ENCODE measurements around the gene PTTG1IP2. TPM values are rescaled to one million over a fixed set of nuclear protein-coding genes. Genes with fewer than 3 reads are reported as not detected.

PTTG1IP2 gene
- total and polyA plus RNA-seq, 9 donors = not detected

DNA sequence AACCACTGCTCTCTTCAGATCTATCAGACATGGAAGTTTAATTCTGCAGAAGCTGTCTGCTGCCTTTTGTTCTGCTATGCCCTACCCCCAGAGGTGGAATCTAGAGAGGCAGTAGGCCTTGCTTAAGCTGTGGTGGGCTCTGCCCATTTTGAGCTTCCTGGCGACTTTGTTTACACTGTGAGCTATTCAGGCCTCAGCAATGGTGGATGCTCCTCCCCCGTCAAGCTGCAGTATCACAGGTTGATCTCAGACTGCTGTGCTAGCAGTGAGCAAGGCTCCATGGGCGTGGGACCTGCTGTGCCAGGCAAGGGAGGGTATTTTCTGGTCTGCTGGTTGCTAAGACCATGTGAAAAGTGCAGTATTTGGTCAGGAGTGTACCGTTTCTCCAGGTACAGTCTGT is 81.6 kb downstream of the PTTG1IP2 start:
- Histone ChIP-seq H3K27ac (ENCODE audit: low read length) (no peak overlapping the region), H3K9me3 (replicated peaks; ENCODE audit: control insufficient read depth, low read depth, low read length) (no peaks in the 10 kb centered on the region), H3K36me3 (ENCODE audit: control insufficient read depth, insufficient read depth, low read length) (no peaks in the 10 kb centered on the region), H3K4me3 (ENCODE audit: low read length) (no peak overlapping the region), H3K27me3 (ENCODE audit: control insufficient read depth, insufficient read depth, low read length) (no peaks in the 10 kb centered on the region), H3K4me1 (ENCODE audit: control insufficient read depth, insufficient read depth, low read length) (no peaks in the 10 kb centered on the region)
- whole genome bisulfite sequencing (ENCODE audit: insufficient coverage) = 55% methylated on average over 3 of the region's 4 CpGs
- DNase-seq = no peak

DNA sequence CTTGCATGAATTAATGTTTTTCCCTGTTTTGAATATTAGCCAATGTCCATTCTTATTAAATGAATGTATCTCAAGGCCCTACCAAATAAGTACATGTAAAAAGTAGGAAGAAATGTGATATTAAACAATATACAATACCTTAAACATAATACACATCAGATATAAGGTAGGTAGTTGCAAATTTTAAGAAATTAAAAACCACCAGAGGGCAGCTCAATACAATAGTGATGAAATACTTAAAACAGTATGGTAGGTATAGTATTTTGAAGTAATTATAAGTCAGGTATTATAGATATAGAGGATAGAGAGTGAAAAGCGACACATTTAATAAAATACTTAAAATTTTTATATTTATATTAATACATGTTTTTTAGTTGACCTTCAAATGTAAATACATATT is 83.1 kb downstream of the PTTG1IP2 start:
- peak; percentile 17 for DNase-seq
- Histone ChIP-seq H3K27me3 (ENCODE audit: control insufficient read depth, insufficient read depth, low read length) (no peaks in the 10 kb centered on the region), H3K4me1 (ENCODE audit: control insufficient read depth, insufficient read depth, low read length) (no peaks in the 10 kb centered on the region), H3K9me3 (replicated peaks; ENCODE audit: control insufficient read depth, low read depth, low read length) (no peaks in the 10 kb centered on the region), H3K4me3 (ENCODE audit: low read length) (no peak overlapping the region), H3K27ac (ENCODE audit: low read length) (no peak overlapping the region), H3K36me3 (ENCODE audit: control insufficient read depth, insufficient read depth, low read length) (no peaks in the 10 kb centered on the region)
- no CpG with 5 or more reads among the region's 1 CpG for WGBS (ENCODE audit: insufficient coverage)

DNA sequence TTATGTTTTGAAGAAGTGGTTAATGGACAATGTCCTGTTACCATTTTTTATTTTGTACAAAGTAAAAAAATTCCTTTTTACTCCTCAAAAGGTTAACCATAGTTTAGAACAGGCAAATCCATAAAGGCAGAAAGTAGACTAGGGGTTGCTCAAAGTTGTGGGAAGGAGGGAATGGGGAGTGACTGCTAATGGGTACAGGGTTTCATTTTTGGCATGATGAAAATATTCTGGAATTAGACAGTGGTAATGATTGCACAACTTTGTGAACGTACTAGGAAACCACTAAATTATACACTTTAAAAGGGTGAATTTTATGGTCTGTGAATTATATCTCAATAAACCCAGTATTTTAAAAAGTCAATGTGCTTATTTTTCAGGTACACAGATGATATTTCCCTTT is 91.3 kb downstream of the PTTG1IP2 start:
- H3K36me3 ChIP-seq (ENCODE audit: control insufficient read depth, insufficient read depth, low read length) = no peaks in the 10 kb centered on the region
- no peaks in the 10 kb centered on the region for H3K4me1 ChIP-seq (ENCODE audit: control insufficient read depth, insufficient read depth, low read length)
- no peak overlapping the region for H3K4me3 ChIP-seq (ENCODE audit: low read length)
- no CpG with 5 or more reads among the region's 1 CpG for WGBS (ENCODE audit: insufficient coverage)
- DNase-seq = no peak
- no peaks in the 10 kb centered on the region for H3K9me3 ChIP-seq (replicated peaks; ENCODE audit: control insufficient read depth, low read depth, low read length)
- no peak overlapping the region for H3K27ac ChIP-seq (ENCODE audit: low read length)
- H3K27me3 ChIP-seq (ENCODE audit: control insufficient read depth, insufficient read depth, low read length) = no peaks in the 10 kb centered on the region

Other genes with a start within 250 kb of the PTTG1IP2 start
- gene CFAP69, start 224.5 kb upstream of the PTTG1IP2 start, total RNA-seq = 3.6 TPM
- gene CFAP69, start 224.5 kb upstream of the PTTG1IP2 start, polyA plus RNA-seq (ENCODE audit: insufficient read depth in 1 of 8, insufficient read length in 8 of 8, low replicate concordance in 1 of 8) = 1 to 10 TPM; 1.6 to 4.9 (median 2.8) TPM
- not detected for gene FAM237B, start 148.3 kb upstream of the PTTG1IP2 start, total RNA-seq
- gene FAM237B, start 148.3 kb upstream of the PTTG1IP2 start, polyA plus RNA-seq (ENCODE audit: insufficient read depth in 1 of 8, insufficient read length in 8 of 8, low replicate concordance in 1 of 8) = under 1 TPM in 3 of 8 donors, not detected in 5; 0.03 to 0.08 (median 0.05) TPM
- 18.3 TPM for gene GTPBP10, start 122.9 kb upstream of the PTTG1IP2 start, total RNA-seq
- 10 to 100 TPM; 13.8 to 16.0 (median 15.5) TPM for gene GTPBP10, start 122.9 kb upstream of the PTTG1IP2 start, polyA plus RNA-seq (ENCODE audit: insufficient read depth in 1 of 8, insufficient read length in 8 of 8, low replicate concordance in 1 of 8)
- 18.7 TPM for gene CLDN12, start 66.2 kb upstream of the PTTG1IP2 start, total RNA-seq
- 10 to 100 TPM; 15.2 to 20.6 (median 18.3) TPM for gene CLDN12, start 66.2 kb upstream of the PTTG1IP2 start, polyA plus RNA-seq (ENCODE audit: insufficient read depth in 1 of 8, insufficient read length in 8 of 8, low replicate concordance in 1 of 8)
- 36.7 TPM for gene CDK14, start 126.7 kb downstream of the PTTG1IP2 start, total RNA-seq
- gene CDK14, start 126.7 kb downstream of the PTTG1IP2 start, polyA plus RNA-seq (ENCODE audit: insufficient read depth in 1 of 8, insufficient read length in 8 of 8, low replicate concordance in 1 of 8) = 10 to 100 TPM; 14.9 to 26.1 (median 20.0) TPM